HG02642 (cell line): ENCODE measurements around the gene IRF7.

Source experiments
- ATAC-seq: cut with Tn5 transposase; IDR thresholded peaks from one replicate; pipeline ENCODE4 v1.9.1; 2021; ENCODE audit warnings: mild to moderate bottlenecking; ENCODE audit not compliant: unreplicated experiment, poor library complexity

IRF7 gene

GRCh38 chr11:623349-623869, 7.7 kb upstream of the IRF7 start:
- no peak for ATAC-seq

DNA sequence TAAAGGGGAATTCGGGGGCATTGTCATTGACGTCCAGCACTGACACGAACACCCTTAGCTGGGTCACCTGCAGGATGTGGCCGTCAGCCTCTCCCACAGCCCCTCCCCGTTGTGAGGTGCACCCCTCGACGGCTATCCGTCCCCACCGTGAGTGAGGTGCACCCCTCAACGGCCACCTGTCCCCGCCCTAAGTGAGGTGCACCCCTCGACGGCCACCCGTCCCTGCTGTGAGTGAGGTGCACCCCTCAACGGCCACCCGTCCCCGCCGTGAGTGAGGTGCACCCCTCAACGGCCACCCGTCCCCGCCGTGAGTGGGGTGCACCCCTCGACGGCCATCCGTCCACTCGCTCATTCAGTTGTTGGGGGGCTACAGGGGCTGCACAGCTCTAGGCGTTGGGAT, 6.1 kb upstream of the IRF7 start:
- ATAC-seq = no peak

- ATAC-seq = no peak
Observed at GRCh38 chr11:620935-621814, 5.4 kb upstream of the IRF7 start.

GRCh38 chr11:620201-620600, 4.5 kb upstream of the IRF7 start:
- no peak for ATAC-seq

- no peak for ATAC-seq
Observed at GRCh38 chr11:619628-620050, 3.9 kb upstream of the IRF7 start.

DNA sequence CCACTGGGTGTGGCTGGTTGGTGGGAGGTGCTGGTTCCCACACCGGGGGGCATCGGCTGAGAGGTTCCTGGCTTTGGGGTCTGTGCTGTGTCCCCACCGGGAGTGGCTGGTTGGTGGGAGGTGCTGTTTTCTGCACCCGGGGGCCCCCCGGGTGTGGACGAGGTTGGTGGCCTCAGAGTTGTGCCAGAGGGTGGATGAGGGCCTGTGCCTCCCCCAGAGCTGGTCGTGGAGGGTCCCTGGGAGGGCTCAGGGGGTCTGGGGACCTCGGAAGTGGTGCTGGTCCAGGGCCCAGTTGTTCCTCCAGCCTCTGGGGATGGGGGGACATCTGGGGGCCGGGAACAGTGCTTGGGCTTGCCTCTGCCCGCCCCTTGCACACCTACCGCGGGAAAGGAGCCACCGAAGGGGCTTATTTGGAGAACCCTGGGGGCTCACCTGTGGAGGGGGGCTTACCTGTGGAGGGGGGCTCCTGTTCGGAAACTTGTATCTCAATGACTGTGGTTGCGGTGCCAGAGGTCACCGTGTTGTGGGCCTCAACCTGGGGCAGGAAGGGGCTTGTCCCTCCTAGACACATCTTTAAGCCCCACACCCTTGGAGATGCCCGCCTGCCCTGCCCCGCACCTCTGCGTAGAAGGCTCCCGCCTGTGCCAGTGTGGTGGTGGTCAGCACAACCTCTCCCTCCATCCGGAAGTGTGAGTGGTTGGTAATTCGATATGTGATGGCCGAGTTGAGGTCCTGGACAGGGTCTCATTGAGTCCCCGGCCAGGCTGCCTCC, 3.3 kb upstream of the IRF7 start:
- no peak for ATAC-seq

DNA sequence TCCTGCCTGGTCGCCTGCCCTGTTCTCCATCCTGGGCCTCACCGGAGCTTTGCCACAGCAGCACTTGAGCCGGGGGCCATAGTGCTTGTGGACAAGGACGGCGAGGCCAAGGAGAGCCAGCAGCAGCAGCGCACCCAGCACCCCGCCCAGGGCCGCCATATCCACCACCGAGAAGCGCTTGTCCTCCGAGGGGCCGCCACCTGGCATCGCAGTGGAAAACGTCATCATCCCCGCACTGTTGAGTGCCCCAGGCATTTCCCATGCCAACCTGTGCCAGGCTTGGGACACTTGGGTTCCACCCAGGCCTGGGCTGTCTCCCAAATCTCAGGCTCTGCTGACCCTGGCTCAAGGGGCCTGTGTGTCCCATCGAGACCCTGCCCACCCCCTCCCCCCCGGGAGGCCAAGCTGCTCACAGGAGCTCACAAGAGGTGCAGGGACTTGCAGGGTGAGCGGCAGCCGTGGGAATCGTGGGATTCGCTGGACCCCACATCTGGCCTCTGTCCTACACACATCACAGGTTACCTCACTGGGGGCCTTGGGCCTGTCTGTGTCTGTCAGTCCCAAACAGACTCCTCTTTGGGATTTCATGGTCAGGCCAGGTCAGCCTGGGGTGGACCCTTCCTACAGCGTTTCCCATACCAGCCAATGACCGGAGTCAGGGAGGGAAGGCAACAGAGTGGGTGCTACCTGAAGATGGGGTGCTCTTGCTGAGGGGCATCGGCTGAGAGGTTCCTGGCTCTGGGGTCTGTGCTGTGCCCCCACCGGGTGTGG, 2.3 kb upstream of the IRF7 start:
- ATAC-seq = no peak

DNA sequence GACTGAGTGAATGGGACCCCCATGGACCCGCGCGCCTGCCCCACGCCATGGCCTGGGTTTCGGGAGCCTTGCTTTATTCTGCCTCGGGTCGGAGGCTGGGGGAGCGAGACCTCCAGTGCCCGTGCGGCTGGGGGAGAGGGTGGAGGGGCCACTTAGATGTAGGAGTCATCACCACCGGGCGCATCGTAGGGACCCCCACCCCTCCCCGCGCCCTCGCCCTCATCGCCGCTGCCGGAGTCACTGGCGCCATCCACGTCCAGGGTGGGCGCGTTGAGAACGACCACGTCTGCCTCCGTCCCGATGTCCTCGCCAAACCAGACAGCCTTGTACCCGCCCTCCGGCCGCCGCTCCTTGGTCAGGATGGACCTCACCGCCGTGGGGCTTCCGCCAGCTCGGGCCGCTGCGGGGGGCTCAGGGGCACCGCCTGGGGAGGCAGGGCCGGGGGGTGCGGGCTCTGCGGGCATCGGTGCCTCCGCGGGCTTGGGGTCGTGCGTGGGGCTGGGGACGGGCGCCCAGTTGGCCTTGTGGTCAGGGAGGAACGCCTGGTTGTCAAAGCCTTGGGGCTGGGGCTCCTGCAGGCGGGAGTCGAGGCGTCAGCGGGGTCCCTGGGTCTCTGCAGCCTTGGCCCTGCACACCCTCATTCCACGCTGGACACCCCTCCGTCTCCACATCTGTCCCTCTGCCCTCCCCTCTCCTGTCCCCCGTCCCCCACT, 1.6 kb upstream of the IRF7 start:
- ATAC-seq = no peak

GRCh38 chr11:616320-617198, 809 bp upstream of the IRF7 start:
- ATAC-seq = no peak

GRCh38 chr11:614623-615503, 887 bp downstream of the IRF7 start:
- no peak for ATAC-seq

DNA sequence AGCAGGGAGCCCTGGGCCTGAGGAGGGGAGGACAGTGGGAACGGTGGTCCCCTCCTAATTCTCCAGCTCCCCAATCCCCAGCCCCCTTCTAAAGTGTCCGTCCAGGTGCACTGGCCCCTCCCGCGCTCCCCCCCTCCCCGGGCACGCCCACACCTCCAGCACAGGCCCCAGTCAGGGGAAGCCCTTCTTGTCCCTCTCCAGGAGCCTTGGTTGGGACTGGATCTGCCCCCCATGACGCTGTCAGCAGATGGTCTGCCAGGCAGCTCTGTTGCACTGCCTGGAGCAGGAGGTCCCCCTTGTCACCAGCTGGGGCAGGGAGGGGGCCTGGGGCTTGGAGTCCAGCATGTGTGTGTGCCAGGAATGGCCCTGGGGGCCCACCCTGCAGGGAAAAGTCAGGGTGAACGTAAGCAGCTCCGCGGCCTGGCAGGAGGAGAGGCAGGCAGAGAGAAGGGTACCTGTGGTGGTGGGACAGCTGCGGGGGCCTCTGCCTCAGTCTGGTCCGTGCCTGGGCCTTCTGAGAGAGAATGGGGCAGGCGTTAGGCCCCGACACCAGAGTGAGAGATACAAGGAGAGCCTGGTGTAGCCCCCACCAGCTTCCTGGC, 1.6 kb downstream of the IRF7 start:
- ATAC-seq = no peak

- ATAC-seq = no peak
Observed at GRCh38 chr11:613369-613968, 2.3 kb downstream of the IRF7 start.

DNA sequence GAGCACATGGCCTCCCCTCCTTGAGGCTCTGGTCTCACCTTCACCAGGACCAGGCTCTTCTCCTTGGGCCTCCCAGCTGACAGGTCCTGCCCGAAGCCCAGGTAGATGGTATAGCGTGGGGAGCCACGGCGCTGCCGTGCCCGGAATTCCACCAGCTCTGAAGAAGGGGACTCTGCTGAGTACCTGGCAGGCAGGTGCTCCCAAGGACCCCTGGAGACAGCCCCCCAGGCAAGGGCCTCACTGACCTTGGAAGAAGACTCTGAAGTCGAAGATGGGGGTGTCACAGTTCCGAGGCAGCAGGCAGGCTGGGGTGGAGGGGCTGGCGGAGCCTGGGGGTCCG, 2.8 kb downstream of the IRF7 start:
- ATAC-seq = no peak

DNA sequence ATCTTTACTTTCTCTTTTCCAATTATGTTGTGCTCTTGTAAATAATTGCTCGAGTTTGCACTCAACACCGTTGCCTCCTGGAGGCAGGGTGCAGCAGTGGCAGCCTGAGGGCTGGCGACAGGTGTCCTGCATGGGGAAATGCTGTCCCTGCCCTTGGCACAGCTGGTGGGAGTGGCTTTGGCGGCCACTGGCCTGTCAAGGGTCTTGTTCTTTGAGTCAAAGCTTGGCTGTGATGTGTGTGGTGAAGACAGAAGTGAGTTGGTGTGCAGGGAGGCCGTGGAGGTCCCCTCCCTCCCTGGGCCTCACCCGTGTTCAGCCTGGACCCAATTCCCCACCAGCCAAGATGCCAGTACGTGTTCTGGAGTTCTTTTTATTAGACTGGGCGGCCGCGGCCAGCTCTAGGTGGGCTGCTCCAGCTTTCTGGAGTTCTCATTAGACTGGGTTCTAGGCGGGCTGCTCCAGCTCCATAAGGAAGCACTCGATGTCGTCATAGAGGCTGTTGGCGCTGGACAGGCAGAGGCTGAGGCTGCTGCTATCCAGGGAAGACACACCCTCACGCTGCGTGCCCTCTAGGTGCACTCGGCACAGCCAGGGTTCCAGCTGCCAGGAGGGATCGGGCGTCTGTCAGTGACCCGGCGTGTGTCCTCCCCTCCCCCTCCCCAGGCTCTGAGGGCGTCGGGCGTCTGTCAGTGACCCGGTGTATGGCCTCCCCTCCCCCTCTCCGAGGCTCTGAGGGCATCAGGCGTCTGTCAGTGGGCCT, 3.4 kb downstream of the IRF7 start:
- ATAC-seq = no peak

- no peak for ATAC-seq
Observed at GRCh38 chr11:611001-611996, 4.5 kb downstream of the IRF7 start.
